CD1c-positive myeloid dendritic cell (primary cell): ENCODE results near the gene FAM221B.

ENCODE experiments used
- DNase-seq: peaks from one replicate; pipeline ENCODE4 v3.0.0-alpha.2; 2016; ENCODE audit errors: extremely low spot score

The FAM221B gene

DNA sequence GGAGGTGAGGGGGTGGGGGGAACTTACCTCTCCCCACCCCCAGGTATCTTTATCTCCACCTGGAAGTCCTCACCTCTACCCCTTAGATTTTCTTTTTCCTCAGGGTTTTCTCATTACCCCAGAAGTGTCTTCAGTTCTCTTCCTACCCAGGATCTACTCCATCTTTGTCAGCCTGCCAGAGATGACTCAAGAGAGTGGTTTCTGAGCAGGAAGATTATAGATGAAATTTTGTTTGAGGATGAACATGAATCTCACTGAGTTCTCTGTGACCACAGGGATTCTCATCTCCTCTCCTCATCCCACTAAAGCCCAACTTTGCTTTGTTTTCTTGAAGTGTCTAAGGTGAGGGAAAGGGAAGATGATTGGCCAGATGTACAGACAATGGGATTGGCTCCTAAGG, 8.5 kb downstream of the FAM221B start:
- DNase-seq = no peak

DNA sequence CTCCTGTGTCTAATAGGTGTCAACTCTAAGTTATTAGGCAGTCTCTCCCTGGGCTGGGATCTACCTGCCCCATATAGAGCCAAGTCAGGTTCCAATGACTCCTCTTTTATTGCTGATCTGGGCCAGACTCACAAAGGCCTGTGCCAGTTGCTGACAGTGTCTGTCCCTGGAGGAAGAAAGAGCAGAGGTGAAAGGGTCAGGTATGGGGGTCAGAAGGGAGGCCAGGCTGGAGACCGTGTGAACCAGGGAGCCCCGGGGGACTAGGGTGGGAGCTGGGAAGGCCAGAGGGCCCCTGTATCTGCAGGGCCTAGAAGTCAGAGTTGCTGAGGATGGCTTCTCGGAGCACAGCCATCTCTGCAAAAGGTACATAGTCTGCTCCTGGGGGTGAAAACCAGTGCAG, 10.2 kb downstream of the FAM221B start:
- no peak for DNase-seq

DNA sequence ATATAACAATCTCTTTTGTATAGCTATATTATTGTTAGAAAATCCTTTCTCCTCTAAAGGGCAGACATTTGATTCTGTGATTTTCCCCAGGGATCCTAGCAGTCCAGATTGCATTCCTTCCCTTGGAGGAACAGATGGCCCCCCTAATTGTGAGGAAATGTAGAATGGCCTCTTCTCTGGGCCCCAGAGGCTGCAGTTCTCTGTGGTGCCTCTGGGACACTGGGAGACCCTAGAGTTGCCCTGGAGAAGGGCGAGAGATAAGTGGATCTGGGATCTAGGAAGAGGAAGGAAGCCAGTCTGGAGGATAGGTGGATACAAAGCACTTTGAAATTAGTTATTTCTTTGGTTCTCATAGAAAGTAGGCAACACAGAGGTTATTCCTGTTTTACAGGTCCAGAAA, 11.8 kb downstream of the FAM221B start:
- no peak for DNase-seq

GRCh38 chr9:35814841-35815543, 13.5 kb downstream of the FAM221B start, which contains the start of gene HINT2:
Gene HINT2, minus strand, starts transcription at chr9:35815042. Its CDS starts 63 bp downstream, at chr9:35814979.
- DNase-seq = peak; percentile 98

DNA sequence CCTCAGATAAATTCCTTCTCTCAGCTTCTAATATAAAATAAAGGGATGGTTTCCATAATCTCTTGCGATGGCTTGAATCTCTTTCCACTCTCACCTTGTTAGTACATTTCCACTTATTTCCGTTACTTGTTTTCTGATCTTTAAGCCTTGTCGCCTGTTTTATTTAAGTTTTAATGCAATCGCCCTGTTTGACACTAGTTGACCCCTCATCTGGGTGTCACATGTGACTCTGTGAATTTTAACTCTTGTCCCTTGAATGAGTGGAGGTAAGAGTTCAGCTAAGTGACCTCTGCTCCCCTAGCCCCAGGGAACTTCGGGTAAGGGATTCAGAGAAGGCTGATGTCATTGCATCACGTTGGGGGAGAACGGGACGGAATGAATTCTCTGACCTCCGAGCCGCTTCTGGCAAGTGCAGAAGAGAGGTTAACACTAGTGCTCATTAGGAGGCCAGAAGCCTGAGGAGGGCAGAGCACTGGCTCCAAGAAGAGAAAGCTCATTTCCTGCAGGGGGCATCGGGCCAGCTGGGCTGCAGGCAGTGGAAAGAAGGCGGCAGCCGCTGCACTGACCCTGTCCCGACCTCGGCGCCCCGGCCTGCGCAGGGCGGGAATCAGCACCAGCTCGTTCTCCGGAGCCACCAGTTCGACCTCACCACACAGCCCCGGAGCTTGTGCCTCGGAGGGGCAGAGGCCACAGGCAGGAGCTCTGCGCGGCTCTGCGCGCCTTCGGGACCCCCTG, 14.3 kb downstream of the FAM221B start:
- DNase-seq = peak; percentile 54

DNA sequence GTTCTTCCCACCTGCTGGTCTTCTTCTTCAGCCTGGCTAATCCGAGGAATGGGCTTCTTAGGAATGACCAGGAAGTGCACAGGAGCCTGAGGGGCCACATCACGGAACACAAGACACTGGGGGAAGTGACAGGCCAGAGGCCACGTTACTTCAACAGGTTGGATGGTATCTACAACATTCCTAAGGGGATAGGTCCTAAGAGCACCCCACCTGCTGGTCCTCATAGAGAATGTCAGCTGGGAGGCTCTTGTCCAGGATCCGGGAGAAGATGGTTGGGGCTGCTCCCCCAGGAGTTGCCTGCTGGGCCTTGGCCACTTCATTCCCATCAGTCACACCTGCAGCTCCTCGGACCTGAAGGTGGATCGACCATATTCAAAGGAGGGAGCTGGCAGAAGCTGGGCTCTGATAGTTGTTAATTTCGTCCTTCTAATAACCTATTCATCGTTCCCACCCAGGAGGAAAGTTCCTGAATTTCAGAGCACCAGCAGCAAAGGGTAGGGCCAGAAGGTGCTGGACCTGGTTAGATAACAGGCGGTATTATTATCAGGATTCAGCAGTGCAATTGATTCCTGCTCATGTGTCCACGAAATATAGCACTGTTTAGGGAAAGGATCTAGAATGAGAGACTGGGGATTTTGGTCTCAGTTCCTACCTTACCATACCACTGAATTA, 15.0 kb downstream of the FAM221B start:
- DNase-seq = no peak

GRCh38 chr9:35812025-35812602, 16.4 kb downstream of the FAM221B start, which contains the start of gene SPAG8:
Gene SPAG8, minus strand, starts transcription at chr9:35812262. Its CDS starts 115 bp downstream, at chr9:35812147.
- DNase-seq = peak; percentile 95

- DNase-seq = no peak
Observed at GRCh38 chr9:35811381-35812024, 17.0 kb downstream of the FAM221B start.

DNA sequence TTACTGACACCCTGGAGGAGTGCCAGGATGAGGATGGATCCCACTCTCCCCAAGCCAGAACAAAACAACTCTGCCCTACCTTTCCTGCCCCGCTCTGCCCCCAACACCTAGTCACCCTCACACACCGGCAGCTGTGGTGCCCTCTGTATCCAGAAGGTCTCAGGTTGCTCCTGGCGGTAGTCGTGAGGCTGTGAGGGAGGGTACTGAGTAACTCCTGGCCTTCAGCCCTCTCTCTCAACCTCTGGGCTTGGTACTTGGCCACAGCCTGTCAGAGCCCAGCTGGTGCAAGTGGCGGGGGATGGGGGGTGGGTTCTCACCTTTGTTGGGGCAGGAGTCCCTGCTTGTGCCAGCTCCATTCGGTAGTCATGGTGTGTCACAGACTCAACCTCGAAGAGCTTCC, 18.4 kb downstream of the FAM221B start:
- DNase-seq = no peak

DNA sequence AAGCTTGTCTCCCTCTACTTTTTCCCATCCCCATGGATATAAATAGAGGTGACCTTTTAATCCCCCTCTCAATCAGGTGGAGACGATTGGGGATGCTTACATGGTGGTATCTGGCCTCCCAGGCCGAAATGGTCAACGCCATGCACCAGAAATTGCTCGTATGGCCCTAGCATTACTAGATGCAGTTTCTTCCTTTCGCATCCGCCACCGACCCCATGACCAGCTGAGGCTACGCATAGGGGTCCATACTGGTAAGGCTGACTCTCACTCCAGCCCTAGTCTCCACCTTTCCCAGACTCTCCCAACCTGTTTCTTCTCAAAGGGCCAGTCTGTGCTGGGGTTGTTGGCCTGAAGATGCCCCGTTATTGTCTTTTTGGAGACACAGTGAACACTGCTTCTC, 20.1 kb downstream of the FAM221B start:
- no peak for DNase-seq

GRCh38 chr9:35806101-35806500, 22.4 kb downstream of the FAM221B start:
- no peak for DNase-seq

GRCh38 chr9:35801328-35802128, 27.0 kb downstream of the FAM221B start:
- DNase-seq = no peak

DNA sequence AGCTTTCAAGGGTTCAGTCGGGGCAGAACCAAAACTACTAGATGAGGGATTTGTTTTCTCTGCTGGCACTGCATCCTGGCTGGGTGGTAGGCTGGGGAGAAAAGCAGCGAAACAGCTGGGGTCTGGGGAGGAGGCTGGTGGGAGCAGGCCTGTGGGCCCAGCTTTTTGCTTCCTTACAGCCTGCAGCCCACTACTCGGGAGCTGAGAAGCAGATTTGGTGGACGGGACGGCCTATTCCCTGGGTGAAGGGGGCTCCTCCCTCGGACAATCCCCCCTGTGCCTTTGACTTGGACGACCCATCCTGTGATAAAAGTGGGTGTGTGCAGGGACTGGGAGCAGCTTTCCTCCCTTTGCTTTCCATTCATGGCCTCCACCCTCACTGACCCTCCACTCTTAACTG, 28.0 kb downstream of the FAM221B start:
- DNase-seq = no peak

DNA sequence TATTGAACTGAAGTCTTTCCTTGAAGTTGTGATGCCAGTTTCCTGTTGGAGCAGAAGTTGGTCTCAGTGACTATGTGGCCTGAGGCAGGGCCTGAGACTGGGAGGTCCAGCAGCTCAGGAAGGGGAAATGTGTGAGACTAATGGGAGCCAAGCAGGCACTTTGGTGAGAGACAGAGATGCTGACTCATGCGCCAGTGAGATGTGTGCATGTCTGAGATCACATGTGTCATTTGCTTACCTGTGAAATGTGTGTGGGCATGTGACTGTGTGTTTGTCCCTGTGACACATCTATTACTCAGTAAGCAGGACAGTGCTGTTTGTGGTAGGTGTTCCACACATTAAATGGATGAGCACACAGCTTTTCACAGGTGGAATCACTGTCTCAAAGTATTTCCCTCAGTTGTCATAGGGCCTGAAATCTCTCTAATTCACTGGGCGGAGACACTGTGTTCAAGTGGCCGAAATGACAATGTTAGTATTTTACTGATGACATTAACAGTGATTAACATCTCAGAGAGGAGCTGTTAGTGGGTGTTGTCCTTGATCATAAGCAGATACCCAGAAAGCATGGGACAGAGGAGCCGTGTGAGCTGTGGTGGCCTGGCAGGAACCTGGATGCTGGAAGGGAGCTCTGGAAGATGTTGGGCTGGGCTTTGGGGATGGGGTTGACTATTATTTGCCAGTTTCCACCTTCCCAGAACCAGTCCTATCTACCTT, 29.7 kb downstream of the FAM221B start:
- DNase-seq = no peak

- DNase-seq = no peak
Observed at GRCh38 chr9:35797311-35798109, 31.0 kb downstream of the FAM221B start.

GRCh38 chr9:35795695-35796094, 32.8 kb downstream of the FAM221B start:
- no peak for DNase-seq

- DNase-seq = no peak
Observed at GRCh38 chr9:35793461-35793860, 35.1 kb downstream of the FAM221B start.

- DNase-seq = no peak
Observed at GRCh38 chr9:35792826-35793225, 35.7 kb downstream of the FAM221B start.

DNA sequence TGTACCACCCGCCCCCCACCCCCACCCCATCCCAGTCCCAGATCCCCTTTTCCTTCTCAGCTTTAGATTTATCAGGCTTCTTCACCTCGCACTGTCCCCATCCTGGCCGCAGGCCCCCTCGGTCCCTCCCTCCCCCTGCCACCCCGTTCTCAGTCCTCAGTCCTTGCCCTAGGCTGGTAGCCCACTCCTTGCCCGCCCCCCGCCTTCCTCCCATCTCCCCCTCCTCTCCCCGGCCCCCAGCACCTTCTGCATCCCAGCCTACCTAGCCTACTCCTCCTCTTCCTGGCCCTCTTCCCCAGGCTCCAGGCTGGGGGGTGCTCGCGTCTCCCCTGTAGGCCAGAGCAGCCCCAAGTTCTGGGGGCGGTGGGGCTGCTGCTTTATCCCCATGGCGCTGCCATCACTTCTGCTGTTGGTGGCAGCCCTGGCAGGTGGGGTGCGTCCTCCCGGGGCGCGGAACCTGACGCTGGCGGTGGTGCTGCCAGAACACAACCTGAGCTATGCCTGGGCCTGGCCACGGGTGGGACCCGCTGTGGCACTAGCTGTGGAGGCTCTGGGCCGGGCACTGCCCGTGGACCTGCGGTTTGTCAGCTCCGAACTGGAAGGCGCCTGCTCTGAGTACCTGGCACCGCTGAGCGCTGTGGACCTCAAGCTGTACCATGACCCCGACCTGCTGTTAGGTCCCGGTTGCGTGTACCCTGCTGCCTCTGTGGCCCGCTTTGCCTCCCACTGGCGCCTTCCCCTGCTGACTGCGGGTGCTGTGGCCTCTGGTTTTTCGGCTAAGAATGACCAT, 36.3 kb downstream of the FAM221B start:
- DNase-seq = no peak
